Measurements from ENCODE around the gene NTN4. TPM values are rescaled to one million over a fixed set of nuclear protein-coding genes. Genes with fewer than 3 reads are reported as not detected.
A peak's percentile ranks its signal among the peaks of the same experiment; 100 is the strongest.

Gene NTN4
- total RNA-seq, 4 donors from 2014 or later = 33.5 to 103 (median 51.5) TPM

DNA sequence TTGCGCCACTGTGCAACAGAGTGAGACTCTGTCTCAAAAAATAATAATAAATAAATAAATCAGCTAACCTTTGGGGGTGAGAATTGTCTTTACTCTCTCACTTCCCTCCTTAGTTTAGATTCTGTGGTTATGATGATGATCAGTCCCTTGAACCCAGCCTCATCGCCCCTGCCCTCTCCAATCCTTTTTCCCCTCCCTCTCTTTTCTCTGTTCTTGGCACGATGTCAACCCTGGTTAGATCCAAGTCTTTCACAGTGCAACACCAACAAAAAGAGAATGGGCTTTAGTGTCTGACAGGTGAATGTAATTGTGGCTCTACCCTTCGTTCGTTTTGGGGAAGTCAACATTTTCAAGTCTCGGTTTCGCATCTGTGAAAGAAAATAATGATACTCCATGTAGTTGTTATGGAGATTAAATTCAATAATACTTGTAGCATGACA, 59.0 kb downstream of the NTN4 start:
- H3K4me3 ChIP-seq = no peak overlapping the region
- TF ChIP-seq POLR2A (IDR thresholded peaks at IDR 0.05) (no peak), POLR2AphosphoS5 (IDR thresholded peaks at IDR 0.05) (no peak), CTCF (IDR thresholded peaks at IDR 0.05) (no peak)
- H3K36me3 ChIP-seq = no peaks in the 10 kb centered on the region
- WGBS, 2 donors (ENCODE audit: low coverage in 1 of 2) = 72 to 75% methylated on average over 6 to 7 of the region's 7 CpGs
- peaks cover 6 to 65% (median 11%) of the 10 kb centered on the region in 3 donors for H3K4me1 ChIP-seq
- H3K27ac ChIP-seq = peak overlapping the region in 3 of 4 donors; percentile 34 to 71 (median 70)
- H3K27me3 ChIP-seq = no peaks in the 10 kb centered on the region
- no peaks in the 10 kb centered on the region for H3K9me3 ChIP-seq
- no peak for ATAC-seq

DNA sequence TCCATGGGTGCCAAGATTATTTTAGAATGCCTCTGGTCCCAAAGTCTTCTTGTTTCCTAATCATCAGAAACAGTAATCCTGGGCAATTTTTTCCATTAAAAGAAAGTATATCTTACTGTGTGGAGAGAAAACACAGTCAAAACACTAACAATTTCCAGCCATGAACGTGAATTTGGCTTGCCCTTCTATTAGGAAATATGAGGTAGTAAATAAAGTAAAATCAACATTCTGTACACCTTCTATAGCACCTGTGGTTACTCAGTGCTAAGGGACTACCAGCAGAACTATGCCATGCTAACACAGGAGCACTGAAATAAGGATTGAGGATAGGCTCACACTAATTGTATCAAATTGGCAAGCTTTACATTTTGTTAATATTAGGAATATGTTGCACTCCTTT, 60.1 kb downstream of the NTN4 start:
- ATAC-seq = no peak

GRCh38 chr12:95726903-95727302, 63.7 kb downstream of the NTN4 start:
- Histone ChIP-seq H3K4me3 (no peak overlapping the region), H3K27ac (no peak overlapping the region), H3K4me1 (peaks cover 0 to 48% (median 0%) of the 10 kb centered on the region in 3 donors), H3K36me3 (no peaks in the 10 kb centered on the region), H3K9me3 (no peaks in the 10 kb centered on the region), H3K27me3 (no peaks in the 10 kb centered on the region)
- TF ChIP-seq CTCF (IDR thresholded peaks at IDR 0.05) (no peak), POLR2A (IDR thresholded peaks at IDR 0.05) (no peak), EP300 (IDR thresholded peaks at IDR 0.05) (no peak), POLR2AphosphoS5 (IDR thresholded peaks at IDR 0.05) (no peak)
- WGBS, 2 donors (ENCODE audit: low coverage in 1 of 2) = 85 to 89% methylated on average over 2 of the region's 2 CpGs
- no peak for ATAC-seq

More for the DNA sequence above, 60.1 kb downstream of the NTN4 start:
- peaks cover 3 to 54% (median 6%) of the 10 kb centered on the region in 3 donors for H3K4me1 ChIP-seq
- H3K27me3 ChIP-seq = no peaks in the 10 kb centered on the region
- H3K27ac ChIP-seq = peak overlapping the region in 1 of 4 donors; percentile 71
- H3K36me3 ChIP-seq = no peaks in the 10 kb centered on the region
- 33 to 50% methylated on average over 1 of the region's 1 CpG for WGBS, 2 donors (ENCODE audit: low coverage in 1 of 2)
- no peak overlapping the region for H3K4me3 ChIP-seq
- TF ChIP-seq POLR2AphosphoS5 (IDR thresholded peaks at IDR 0.05) (no peak), POLR2A (IDR thresholded peaks at IDR 0.05) (no peak), CTCF (IDR thresholded peaks at IDR 0.05) (no peak), EP300 (IDR thresholded peaks at IDR 0.05) (no peak)
- no peaks in the 10 kb centered on the region for H3K9me3 ChIP-seq

GRCh38 chr12:95724767-95725166, 65.8 kb downstream of the NTN4 start:
- 67 to 78% methylated on average over 1 of the region's 1 CpG for WGBS, 2 donors (ENCODE audit: low coverage in 1 of 2)
- no peaks in the 10 kb centered on the region for H3K9me3 ChIP-seq
- H3K27me3 ChIP-seq = no peaks in the 10 kb centered on the region
- H3K4me1 ChIP-seq = peaks cover 0 to 48% (median 0%) of the 10 kb centered on the region in 3 donors
- no peaks in the 10 kb centered on the region for H3K36me3 ChIP-seq
- H3K4me3 ChIP-seq = no peak overlapping the region
- TF ChIP-seq CTCF (IDR thresholded peaks at IDR 0.05) (no peak), EP300 (IDR thresholded peaks at IDR 0.05) (no peak), POLR2AphosphoS5 (IDR thresholded peaks at IDR 0.05) (no peak), POLR2A (IDR thresholded peaks at IDR 0.05) (no peak)
- no peak for ATAC-seq
- H3K27ac ChIP-seq = no peak overlapping the region

GRCh38 chr12:95723693-95724384, 66.7 kb downstream of the NTN4 start:
- no peak overlapping the region for H3K4me3 ChIP-seq
- TF ChIP-seq EP300 (IDR thresholded peaks at IDR 0.05) (no peak), POLR2A (IDR thresholded peaks at IDR 0.05) (no peak), CTCF (IDR thresholded peaks at IDR 0.05) (no peak), POLR2AphosphoS5 (IDR thresholded peaks at IDR 0.05) (no peak)
- H3K36me3 ChIP-seq = no peaks in the 10 kb centered on the region
- H3K4me1 ChIP-seq = peaks cover 0 to 50% (median 0%) of the 10 kb centered on the region in 3 donors
- H3K9me3 ChIP-seq = no peaks in the 10 kb centered on the region
- WGBS, 2 donors (ENCODE audit: low coverage in 1 of 2) = 71 to 81% methylated on average over 4 of the region's 4 CpGs
- H3K27me3 ChIP-seq = no peaks in the 10 kb centered on the region
- no peak for ATAC-seq
- H3K27ac ChIP-seq = no peak overlapping the region
